Measurements from ENCODE around the gene PIGV. TPM values are rescaled to one million over a fixed set of nuclear protein-coding genes. Genes with fewer than 3 reads are reported as not detected.
A peak's percentile ranks its signal among the peaks of the same experiment; 100 is the strongest.

Gene PIGV
- total and polyA plus RNA-seq, 2 of the 4 experiments (the other 2 are of a cell fraction) = 7.2 to 10.6 TPM

- ATAC-seq (ENCODE audit: low read depth) = no peak
- POLR2A ChIA-PET (ENCODE audit: unreplicated experiment) = interaction anchor here (0.7 kb wide), 1 partner anchor 51 kb away, joined by 6 read pairs; no protein-coding TSS in a partner anchor
- no peak overlapping the region for H3K4ac ChIP-seq (ENCODE audit: low read depth, low read length)
- no peak overlapping the region for H3K9ac ChIP-seq (ENCODE audit: low read depth, low read length)
- no CpG with 5 or more reads among the region's 11 CpGs for WGBS, 2 experiments (ENCODE audit: extremely low coverage in 2 of 2, insufficient read length in 1 of 2)
- peaks cover 18% of the 10 kb centered on the region for H4K20me1 ChIP-seq (ENCODE audit: insufficient read depth, low read length)
- peak overlapping the region; percentile 1 for H2BK5ac ChIP-seq (ENCODE audit: low read depth, low read length, poor library complexity, severe bottlenecking)
- dilution Hi-C loops (cut with HindIII; ENCODE audit: low sequenced_read_pairs, unreplicated experiment) = loop anchor here (25.0 kb wide), 1 partner anchor 194 kb away; no protein-coding TSS in a partner anchor
- no peak overlapping the region for H3K56ac ChIP-seq (ENCODE audit: extremely low read depth, insufficient read depth, low read length)
- H3K23ac ChIP-seq (ENCODE audit: low read depth, low read length) = no peak overlapping the region
- intact Hi-C loops (cut with micrococcal nuclease) = no loop called here
- H3K79me1 ChIP-seq (ENCODE audit: low read depth in 1 of 2, low read length in 2 of 2) = peaks cover 59 to 92% of the 10 kb centered on the region in 2 experiments
- peaks cover 38% of the 10 kb centered on the region for H3K9me1 ChIP-seq (ENCODE audit: insufficient read depth, low read length)
- H2AK9ac ChIP-seq (replicated peaks; ENCODE audit: low read depth, low read length, poor library complexity) = no peak overlapping the region
- H2BK120ac ChIP-seq (ENCODE audit: low read depth, low read length) = no peak overlapping the region
- H3K18ac ChIP-seq (ENCODE audit: low read depth, low read length) = no peak overlapping the region
- H4K8ac ChIP-seq (ENCODE audit: low read depth in 2 of 2, low read length in 2 of 2) = no peak overlapping the region
- no peak overlapping the region for H4K5ac ChIP-seq (ENCODE audit: low read depth, low read length)
- no peak overlapping the region for H2BK20ac ChIP-seq (ENCODE audit: low read depth, low read length)
- TSS peak; percentile 52 for BruUV-seq (replicated peaks)
- H3K4me1 ChIP-seq (ENCODE audit: control insufficient read depth, insufficient read depth, low read length) = peaks cover 21% of the 10 kb centered on the region
- H2AK5ac ChIP-seq (ENCODE audit: low read depth, low read length) = no peak overlapping the region
- H4K91ac ChIP-seq (ENCODE audit: insufficient read depth, low read depth, low read length) = no peak overlapping the region
- no peak overlapping the region for H3K4me3 ChIP-seq (ENCODE audit: insufficient read depth, low read depth, low read length)
- no peaks in the 10 kb centered on the region for H3K9me3 ChIP-seq (ENCODE audit: control insufficient read depth, insufficient read depth, low read length)
- no peak overlapping the region for H3K4me2 ChIP-seq (ENCODE audit: low read depth, low read length)
- no peak overlapping the region for H2BK15ac ChIP-seq (ENCODE audit: low read depth, low read length)
- no peak overlapping the region for H3K27ac ChIP-seq (ENCODE audit: insufficient read depth, low read length)
- in situ Hi-C loops (cut with MboI; ENCODE audit: low sequenced_read_pairs) = no loop called here
- peaks cover 46% of the 10 kb centered on the region for H3K36me3 ChIP-seq (ENCODE audit: control insufficient read depth, insufficient read depth, low read length)
- CTCF ChIA-PET = interaction anchor here (0.8 kb wide), 1 partner anchor 42 kb away, joined by 5 read pairs; no protein-coding TSS in a partner anchor
- no peak for DNase-seq
- TF ChIP-seq MAFK (IDR thresholded peaks at IDR 0.05; ENCODE audit: low read depth, low read length) = peak; percentile 61
- no peak for TF ChIP-seq POLR2A (IDR thresholded peaks at IDR 0.05; ENCODE audit: low read depth, low read length)
- no peaks in the 10 kb centered on the region for H3K27me3 ChIP-seq (ENCODE audit: control insufficient read depth, insufficient read depth, low read length)
- H2AFZ ChIP-seq (replicated peaks; ENCODE audit: low read length, poor library complexity) = no peak overlapping the region
- 0 out of 2 replicates have a peak overlapping the region, but pooled peaks have one; percentile 3 for H3K14ac ChIP-seq (replicated peaks; ENCODE audit: low read depth, low read length)
Measured at GRCh38 chr1:26781206-26781825, 6.4 kb upstream of the PIGV start.
